Stimulated activated CD4-positive, alpha-beta T cell treated with anti-CD3 and anti-CD28 coated beads, Interleukin-12 subunit alpha, Interleukin-12 subunit beta, amount 100 ng/mL, for 48 hours (primary cell): ENCODE data around the gene FREM1.
"Not testable (repeated sequence)": the region's sequence is repeated elsewhere in the genome, so short reads cannot be mapped to it uniquely, and the experiment has no call there.

Experiments
- DNase-seq, 3 donors: peaks; one replicate each; pipeline ENCODE4 v3.0.0-alpha.2; 2020; ENCODE audit warnings: low read depth in 2 of 3, low spot score in 1 of 3

Gene FREM1, protein sequence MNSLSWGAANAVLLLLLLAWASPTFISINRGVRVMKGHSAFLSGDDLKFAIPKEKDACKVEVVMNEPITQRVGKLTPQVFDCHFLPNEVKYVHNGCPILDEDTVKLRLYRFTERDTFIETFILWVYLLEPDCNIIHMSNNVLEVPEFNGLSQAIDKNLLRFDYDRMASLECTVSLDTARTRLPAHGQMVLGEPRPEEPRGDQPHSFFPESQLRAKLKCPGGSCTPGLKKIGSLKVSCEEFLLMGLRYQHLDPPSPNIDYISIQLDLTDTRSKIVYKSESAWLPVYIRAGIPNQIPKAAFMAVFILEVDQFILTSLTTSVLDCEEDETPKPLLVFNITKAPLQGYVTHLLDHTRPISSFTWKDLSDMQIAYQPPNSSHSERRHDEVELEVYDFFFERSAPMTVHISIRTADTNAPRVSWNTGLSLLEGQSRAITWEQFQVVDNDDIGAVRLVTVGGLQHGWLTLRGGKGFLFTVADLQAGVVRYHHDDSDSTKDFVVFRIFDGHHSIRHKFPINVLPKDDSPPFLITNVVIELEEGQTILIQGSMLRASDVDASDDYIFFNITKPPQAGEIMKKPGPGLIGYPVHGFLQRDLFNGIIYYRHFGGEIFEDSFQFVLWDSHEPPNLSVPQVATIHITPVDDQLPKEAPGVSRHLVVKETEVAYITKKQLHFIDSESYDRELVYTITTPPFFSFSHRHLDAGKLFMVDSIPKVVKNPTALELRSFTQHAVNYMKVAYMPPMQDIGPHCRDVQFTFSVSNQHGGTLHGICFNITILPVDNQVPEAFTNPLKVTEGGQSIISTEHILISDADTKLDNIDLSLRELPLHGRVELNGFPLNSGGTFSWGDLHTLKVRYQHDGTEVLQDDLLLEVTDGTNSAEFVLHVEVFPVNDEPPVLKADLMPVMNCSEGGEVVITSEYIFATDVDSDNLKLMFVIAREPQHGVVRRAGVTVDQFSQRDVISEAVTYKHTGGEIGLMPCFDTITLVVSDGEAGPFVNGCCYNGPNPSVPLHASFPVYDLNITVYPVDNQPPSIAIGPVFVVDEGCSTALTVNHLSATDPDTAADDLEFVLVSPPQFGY (N-terminal part only)

DNA sequence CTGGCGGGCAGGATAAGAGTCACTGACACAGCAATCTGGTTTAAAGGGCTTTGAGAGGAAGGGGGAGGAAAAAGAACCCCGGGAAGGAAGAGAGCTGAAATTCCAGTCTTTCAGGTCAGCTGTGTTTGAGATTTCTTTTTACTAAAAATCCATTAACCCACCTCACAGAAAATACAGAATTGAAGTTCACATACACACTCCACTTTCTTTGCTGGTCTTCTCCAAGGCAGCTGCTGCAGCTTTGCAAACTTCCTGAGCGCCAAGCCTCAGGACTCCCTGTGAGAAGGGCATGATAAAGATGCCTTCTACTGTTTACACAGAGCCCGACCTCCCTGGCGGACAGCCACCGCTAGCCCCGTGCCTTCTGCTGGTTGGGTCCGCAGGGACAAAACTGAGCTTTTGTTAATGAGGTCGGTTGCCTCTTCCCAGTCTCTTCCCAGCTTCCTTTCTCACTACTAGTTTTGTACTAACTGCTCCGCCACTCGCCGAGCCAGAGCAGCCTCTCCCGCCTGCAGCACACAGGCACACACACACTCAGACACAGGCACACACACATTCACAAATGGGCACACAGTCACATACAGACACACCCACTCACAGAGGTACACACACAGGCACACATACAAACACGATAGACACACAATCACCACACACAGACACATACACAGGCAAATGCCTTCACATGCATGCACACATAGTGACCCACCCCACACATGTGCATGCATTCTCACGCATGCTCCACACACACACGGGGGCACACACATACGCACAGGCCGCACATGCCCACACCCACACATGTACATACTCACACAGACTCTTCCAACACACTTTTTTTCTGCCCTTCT, at the start of gene FREM1:
Gene FREM1, minus strand, starts transcription at position 468 of the 845 bp plus-strand sequence. CDS start 41,451 bp downstream, outside the sequence.
- DNase-seq, result no peak

- peak in 1 of 3 donors; percentile 10 for DNase-seq
Measured at GRCh38 chr9:14958989-14959388, 48.8 kb upstream of the FREM1 start.

GRCh38 chr9:14957109-14957508, 46.9 kb upstream of the FREM1 start:
- no peak for DNase-seq

DNA sequence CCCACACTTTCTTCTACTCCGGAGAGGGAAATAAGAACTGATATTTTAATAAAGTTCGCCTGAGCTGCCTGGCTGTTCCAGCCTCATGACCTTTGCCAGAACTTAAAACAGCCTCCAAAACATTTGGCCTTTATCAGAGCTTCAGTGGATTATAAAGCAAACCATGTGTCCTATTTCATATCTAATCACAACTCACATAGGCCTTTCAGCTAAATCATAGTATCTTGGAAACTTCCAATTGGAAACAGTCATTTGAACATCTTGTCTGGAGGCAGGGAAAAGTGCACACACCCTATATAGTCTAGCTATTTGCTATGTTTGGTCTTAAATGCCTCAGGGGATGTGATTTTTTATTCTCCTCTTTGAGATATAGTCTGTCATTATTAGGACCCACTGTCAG, 46.0 kb upstream of the FREM1 start:
- no peak for DNase-seq

GRCh38 chr9:14945351-14945750, 35.1 kb upstream of the FREM1 start:
- DNase-seq, result no peak

DNA sequence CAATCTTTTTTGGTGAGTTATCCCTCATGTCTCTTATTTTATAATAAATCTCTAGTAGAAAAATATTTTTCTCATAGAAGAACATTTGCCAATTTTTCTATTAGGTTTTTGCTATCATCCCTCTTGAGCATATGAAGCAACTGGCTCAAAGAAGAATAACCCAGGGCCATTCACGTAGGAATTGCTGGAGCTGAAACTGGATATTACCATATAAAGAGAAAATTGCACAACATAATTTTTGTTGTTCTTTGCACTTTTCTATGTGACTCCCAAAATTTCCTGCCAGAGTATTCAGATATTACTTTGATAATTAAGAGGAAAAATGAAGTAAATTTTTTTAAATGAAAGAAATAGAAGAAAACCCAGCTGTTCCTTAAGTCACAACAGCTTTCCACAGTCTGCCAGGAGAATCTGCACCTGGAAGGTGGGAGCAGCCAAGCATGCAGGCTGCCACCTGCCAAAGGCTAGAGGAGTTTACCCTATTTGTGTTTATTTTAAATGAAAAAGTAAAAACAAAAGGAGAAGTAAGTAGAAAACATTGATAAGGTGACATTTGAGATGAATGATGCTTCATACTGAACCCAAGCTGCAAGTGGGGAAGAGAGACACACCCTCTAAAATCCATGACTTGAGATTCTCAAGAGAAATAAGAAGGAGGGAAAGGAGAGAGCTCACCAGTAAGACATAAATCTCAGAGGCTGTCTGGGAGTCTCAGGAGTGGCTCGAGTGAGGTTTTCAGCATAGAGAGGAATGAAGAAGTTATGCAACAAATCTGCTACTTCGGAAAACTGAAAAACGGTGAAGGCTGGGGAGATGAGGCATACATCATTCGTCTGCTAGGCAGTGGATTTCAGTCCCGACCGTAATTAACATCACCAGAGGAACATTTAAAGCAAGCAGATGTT, 31.5 kb upstream of the FREM1 start:
- no peak for DNase-seq

GRCh38 chr9:14939378-14939777, 29.1 kb upstream of the FREM1 start:
- no peak for DNase-seq

- no peak for DNase-seq
Measured at GRCh38 chr9:14937216-14937615, 27.0 kb upstream of the FREM1 start.

DNA sequence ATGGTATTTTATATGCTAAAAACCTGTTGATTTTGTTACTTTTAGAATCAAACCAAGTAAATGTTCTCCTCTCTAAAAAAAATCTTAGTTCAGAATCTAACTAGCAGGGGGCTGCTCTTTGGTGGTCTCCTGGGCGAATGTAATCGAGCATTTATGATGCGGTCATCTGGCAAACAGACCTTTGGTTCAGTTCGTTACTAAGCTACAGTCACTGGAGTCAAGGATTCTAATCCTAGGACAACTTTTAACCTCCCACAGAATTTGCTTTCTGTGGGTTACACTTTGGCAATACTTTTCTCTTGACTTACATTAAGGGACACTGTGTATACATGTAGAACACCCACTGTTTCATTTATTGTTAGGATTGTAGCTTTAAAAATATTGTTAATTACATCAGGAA, 26.3 kb upstream of the FREM1 start:
- DNase-seq, result no peak

- DNase-seq, result no peak
Measured at GRCh38 chr9:14935964-14936363, 25.7 kb upstream of the FREM1 start.

DNA sequence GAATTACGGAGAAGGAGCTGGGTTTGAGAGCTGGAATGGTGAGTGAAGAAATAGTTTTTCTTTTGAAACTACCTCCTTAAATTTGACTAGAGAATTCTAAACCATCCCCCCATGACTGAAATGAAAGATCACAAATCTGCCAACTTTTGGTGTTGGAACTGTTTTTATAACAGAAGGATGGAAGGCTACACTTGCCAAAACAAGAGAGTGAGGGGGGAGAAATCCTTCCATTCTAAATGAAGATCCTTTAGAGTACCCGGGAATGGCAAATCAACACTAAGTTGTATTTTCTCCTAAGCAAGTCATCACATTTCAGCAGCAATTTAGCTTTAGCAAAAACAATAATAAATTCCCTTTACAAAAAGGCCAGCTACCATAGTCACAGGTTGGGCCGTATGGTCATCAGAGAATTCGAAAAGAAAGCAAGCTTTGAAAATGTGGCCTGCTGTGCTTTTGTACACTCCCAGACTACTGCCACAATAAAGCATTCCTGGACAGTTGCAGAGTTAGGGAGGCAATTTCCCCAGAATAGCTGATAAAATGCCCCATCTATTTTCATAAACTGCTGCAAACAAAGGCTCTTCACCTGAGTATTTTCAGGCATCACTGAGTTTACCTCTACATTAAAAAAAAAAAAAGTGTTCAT, 25.0 kb upstream of the FREM1 start:
- no peak for DNase-seq

- no peak for DNase-seq
Measured at GRCh38 chr9:14932641-14933040, 22.4 kb upstream of the FREM1 start.

- DNase-seq, result no peak
Measured at GRCh38 chr9:14932231-14932630, 22.0 kb upstream of the FREM1 start.

GRCh38 chr9:14926941-14927624, 16.9 kb upstream of the FREM1 start:
- DNase-seq, result no peak

- DNase-seq, result no peak
Measured at GRCh38 chr9:14924230-14925219, 14.3 kb upstream of the FREM1 start.

GRCh38 chr9:14923701-14924100, 13.5 kb upstream of the FREM1 start:
- no peak for DNase-seq

GRCh38 chr9:14920805-14921204, 10.6 kb upstream of the FREM1 start:
- not testable (repeated sequence) for DNase-seq
